Spinal cord (tissue), 10 donors: ENCODE data around the gene AGO1. TPM values are rescaled to one million over a fixed set of nuclear protein-coding genes. Genes with fewer than 3 reads are reported as not detected.
"Not testable (repeated sequence)": the region's sequence is repeated elsewhere in the genome, so short reads cannot be mapped to it uniquely, and the experiment has no call there.

Source experiments
- DNase-seq, 6 donors: peaks; one replicate each; pipeline versions ENCODE4 v3.0.0 to v3.0.0-alpha.2; 2013 to 2015; ENCODE audit warnings: low spot score in 6 of 6, low read depth in 4 of 6
- H3K27ac ChIP-seq: one replicate; pipeline ENCODE4 v1.5.1; 2013; ENCODE audit warnings: low read depth, low read length, control low read depth
- H3K27me3 ChIP-seq: one replicate; pipeline ENCODE4 v1.6.1; 2013; ENCODE audit warnings: low read length; ENCODE audit not compliant: control insufficient read depth, insufficient read depth
- H3K36me3 ChIP-seq: one replicate; pipeline ENCODE4 v1.6.1; 2013; ENCODE audit warnings: low read length; ENCODE audit not compliant: control insufficient read depth, insufficient read depth
- H3K4me1 ChIP-seq: one replicate; pipeline ENCODE4 v1.6.1; 2013; ENCODE audit warnings: low read length; ENCODE audit not compliant: control insufficient read depth, insufficient read depth
- H3K4me3 ChIP-seq: one replicate; pipeline ENCODE4 v1.5.1; 2013; ENCODE audit warnings: low read depth, low read length, control low read depth
- H3K9me3 ChIP-seq: one replicate; pipeline ENCODE4 v1.6.1; 2013; ENCODE audit warnings: low read length; ENCODE audit not compliant: control insufficient read depth, insufficient read depth
- WGBS: methylation state at CpG from one replicate; pipeline ENCODE4 v1.1.5; 2013; ENCODE audit warnings: missing lambda C conversion rate; ENCODE audit not compliant: insufficient coverage; 5-methylcytosine and 5-hydroxymethylcytosine counted together
- polyA plus RNA-seq, 2 donors: library from polyadenylated mRNA; unstranded; fragments of 120-200 nt; gene quantifications; one replicate each; pipeline ENCODE4 v1.2.1, GENCODE V29; 2013; ENCODE audit not compliant: insufficient read length in 2 of 2
- total RNA-seq, 2 donors: library from RNA; depleted of rRNA in 1 of 2; stranded (reverse); fragments of 120-200 nt in 1 of 2; fragments of >200 nt in 1 of 2; gene quantifications; one replicate each; pipeline versions ENCODE4 v1.2.3 to v1.2.4, GENCODE V29; 2013 to 2014
- donor health status: healthy.

AGO1 gene
- total and polyA plus RNA-seq, 4 donors, result 16.0 to 20.9 (median 17.3) TPM

- H3K4me3 ChIP-seq, result no peak overlapping the region
- DNase-seq, result no peak
- peaks cover 2% of the 10 kb centered on the region for H3K36me3 ChIP-seq
- H3K27me3 ChIP-seq, result no peaks in the 10 kb centered on the region
- H3K4me1 ChIP-seq, result no peaks in the 10 kb centered on the region
- no peaks in the 10 kb centered on the region for H3K9me3 ChIP-seq
- H3K27ac ChIP-seq, result no peak overlapping the region
- WGBS, result 23% methylated on average over 2 of the region's 3 CpGs
Observed at GRCh38 chr1:35863881-35864625, 19.0 kb upstream of the AGO1 start.

GRCh38 chr1:35864813-35865212 is 18.2 kb upstream of the AGO1 start:
- Histone ChIP-seq H3K27ac (no peak overlapping the region), H3K27me3 (no peaks in the 10 kb centered on the region), H3K4me1 (no peaks in the 10 kb centered on the region), H3K36me3 (peaks cover 1% of the 10 kb centered on the region), H3K4me3 (no peak overlapping the region), H3K9me3 (no peaks in the 10 kb centered on the region)
- no peak for DNase-seq
- 100% methylated on average over 1 of the region's 5 CpGs for WGBS

- no peak for DNase-seq
- Histone ChIP-seq H3K36me3 (no peaks in the 10 kb centered on the region), H3K4me3 (no peak overlapping the region), H3K27me3 (no peaks in the 10 kb centered on the region), H3K9me3 (no peaks in the 10 kb centered on the region), H3K27ac (no peak overlapping the region), H3K4me1 (no peaks in the 10 kb centered on the region)
- 83% methylated on average over 2 of the region's 3 CpGs for WGBS
Observed at GRCh38 chr1:35866991-35867390, 16.0 kb upstream of the AGO1 start.

- H3K27me3 ChIP-seq, H3K4me3 ChIP-seq, H3K36me3 ChIP-seq, H3K27ac ChIP-seq, H3K4me1 ChIP-seq, H3K9me3 ChIP-seq: not testable (repeated sequence)
- peak in 1 of 6 donors; percentile 8 for DNase-seq
- 94% methylated on average over 29 of the region's 34 CpGs for WGBS
Observed at GRCh38 chr1:35869245-35869950, 13.6 kb upstream of the AGO1 start.

GRCh38 chr1:35870651-35871309 is 12.2 kb upstream of the AGO1 start:
- Histone ChIP-seq H3K27me3 (no peaks in the 10 kb centered on the region), H3K4me1 (no peaks in the 10 kb centered on the region), H3K9me3 (no peaks in the 10 kb centered on the region), H3K36me3 (no peaks in the 10 kb centered on the region), H3K4me3 (no peak overlapping the region), H3K27ac (no peak overlapping the region)
- no peak for DNase-seq
- WGBS, result 100% methylated on average over 1 of the region's 2 CpGs

GRCh38 chr1:35873243-35873750 is 9.7 kb upstream of the AGO1 start:
- Histone ChIP-seq H3K36me3 (no peaks in the 10 kb centered on the region), H3K27ac (no peak overlapping the region), H3K4me1 (no peaks in the 10 kb centered on the region), H3K27me3 (no peaks in the 10 kb centered on the region), H3K4me3 (no peak overlapping the region), H3K9me3 (no peaks in the 10 kb centered on the region)
- WGBS, result 77% methylated on average over 2 of the region's 4 CpGs
- DNase-seq, result no peak

GRCh38 chr1:35874115-35874514 is 8.9 kb upstream of the AGO1 start:
- whole genome bisulfite sequencing, result 100% methylated on average over 2 of the region's 4 CpGs
- not testable (repeated sequence) for DNase-seq, H3K27me3 ChIP-seq, H3K4me3 ChIP-seq, H3K9me3 ChIP-seq, H3K27ac ChIP-seq, H3K36me3 ChIP-seq, H3K4me1 ChIP-seq

GRCh38 chr1:35876988-35877387 is 6.0 kb upstream of the AGO1 start:
- WGBS, result 37% methylated on average over 2 of the region's 5 CpGs
- no peak for DNase-seq
- no peak overlapping the region for H3K4me3 ChIP-seq
- no peaks in the 10 kb centered on the region for H3K4me1 ChIP-seq
- no peaks in the 10 kb centered on the region for H3K9me3 ChIP-seq
- H3K27ac ChIP-seq, result no peak overlapping the region
- no peaks in the 10 kb centered on the region for H3K27me3 ChIP-seq
- H3K36me3 ChIP-seq, result no peaks in the 10 kb centered on the region

- Histone ChIP-seq H3K9me3 (no peaks in the 10 kb centered on the region), H3K36me3 (no peaks in the 10 kb centered on the region), H3K27ac (no peak overlapping the region), H3K4me1 (peaks cover 23% of the 10 kb centered on the region), H3K27me3 (no peaks in the 10 kb centered on the region), H3K4me3 (no peak overlapping the region)
- WGBS, result 87% methylated on average over 4 of the region's 4 CpGs
- no peak for DNase-seq
Observed at GRCh38 chr1:35881850-35882273, 1.1 kb upstream of the AGO1 start.
